Kidney (tissue), 14 donors: Measurements from ENCODE around the gene SUSD4. TPM values are rescaled to one million over a fixed set of nuclear protein-coding genes. Genes with fewer than 3 reads are reported as not detected.

Experiments
- DNase-seq, 5 donors: peaks; one replicate each; pipeline ENCODE4 v3.0.0-alpha.2; 2013 to 2020
- FAIRE-seq: peaks from 2 replicates; lab custom pipeline; 2012; peaks lifted over from hg19 to GRCh38; lab: Jason Lieb, UNC
- H3K27ac ChIP-seq, 2 donors: one replicate each; pipeline ENCODE4 v1.7.0; 2013; ENCODE audit warnings: low read depth in 2 of 2, low read length in 2 of 2, inconsistent platforms in 1 of 2
- H3K27me3 ChIP-seq: one replicate; pipeline ENCODE4 v1.7.1; 2013; ENCODE audit warnings: low read length, inconsistent platforms; ENCODE audit not compliant: control insufficient read depth, insufficient read depth
- H3K36me3 ChIP-seq, 3 donors: one replicate each; pipeline versions ENCODE4 v1.7.0 to v1.7.1; 2013; ENCODE audit warnings: low read length in 3 of 3, control low read depth in 1 of 3, inconsistent platforms in 1 of 3; ENCODE audit not compliant: insufficient read depth in 3 of 3, control insufficient read depth in 2 of 3
- H3K4me1 ChIP-seq, 3 donors: one replicate each; pipeline versions ENCODE4 v1.7.0 to v1.7.1; 2013; ENCODE audit warnings: low read length in 3 of 3, inconsistent platforms in 1 of 3, low read depth in 1 of 3; ENCODE audit not compliant: control insufficient read depth in 2 of 3, insufficient read depth in 2 of 3
- H3K4me3 ChIP-seq, 3 donors: one replicate each; pipeline versions ENCODE4 v1.7.0 to v1.8.1; 2013; ENCODE audit warnings: low read length in 3 of 3, control low read depth in 1 of 3, inconsistent platforms in 1 of 3
- H3K9ac ChIP-seq, 3 donors: one replicate each; pipeline versions ENCODE4 v1.7.0 to v1.7.1; 2013; ENCODE audit warnings: low read length in 3 of 3, control low read depth in 1 of 3, inconsistent platforms in 1 of 3
- H3K9me3 ChIP-seq, 3 donors: one replicate each; pipeline versions ENCODE4 v1.7.0 to v1.7.1; 2013; ENCODE audit warnings: low read length in 3 of 3, control low read depth in 1 of 3, inconsistent platforms in 1 of 3; ENCODE audit not compliant: control insufficient read depth in 2 of 3, insufficient read depth in 1 of 3
- intact Hi-C: fragments of 100-400 bp; cut with DNase I; formaldehyde crosslinking; loops from one replicate; pipeline ENCODE4 v1.11.1; 2022
- polyA plus RNA-seq: library from polyadenylated mRNA; stranded (reverse); fragments of 350-450 nt; fragmentation: Illumina TruSeq; extraction: RNeasy Lipid Tissue Mini Kit (QIAGEN cat#74804); gene quantifications from one replicate; pipeline ENCODE4 v1.2.3, GENCODE V29; 2014; ENCODE audit warnings: low read depth, low replicate concordance; ENCODE audit not compliant: insufficient read depth
- total RNA-seq: library from RNA; stranded (reverse); fragmentation: NEBNext Ultra II Directional; extraction: Animal tissue kit (Norgen Biotek cat#: 25700); gene quantifications from one replicate; pipeline ENCODE4 v1.2.1, GENCODE V29; 2021
- TF ChIP-seq, protein P1 (sequence below): IDR thresholded peaks from 3 replicates; pipeline ENCODE4 v1.5.1; 2012; ENCODE audit warnings: mild to moderate bottlenecking, moderate library complexity, borderline replicate concordance; ENCODE audit not compliant: insufficient read depth; ENCODE audit errors: extremely low read depth
- donor health status: control.
- donor health status: control.
- donor health status: control.
- donor health status: control.
- donor health status: control.
- donor health status: DM: yes; HTN: yes; CAD: no.
- donor health status: Normal renal cell carcinoma (clear cell type).

The SUSD4 gene
- total and polyA plus RNA-seq, 2 donors from 2014 or later = 14.0 to 23.7 TPM

GRCh38 chr1:223394242-223394641 is 30.3 kb upstream of the SUSD4 start:
- H3K4me3 ChIP-seq = no peak overlapping the region
- H3K36me3 ChIP-seq = no peaks in the 10 kb centered on the region
- no peaks in the 10 kb centered on the region for H3K4me1 ChIP-seq
- DNase-seq (no peak), FAIRE-seq (no peak)
- no peaks in the 10 kb centered on the region for H3K9me3 ChIP-seq
- H3K27ac ChIP-seq = no peak overlapping the region
- no peak overlapping the region for H3K9ac ChIP-seq
- intact Hi-C loops = no loop called here
- H3K27me3 ChIP-seq = no peaks in the 10 kb centered on the region
- TF ChIP-seq, protein P1, sequence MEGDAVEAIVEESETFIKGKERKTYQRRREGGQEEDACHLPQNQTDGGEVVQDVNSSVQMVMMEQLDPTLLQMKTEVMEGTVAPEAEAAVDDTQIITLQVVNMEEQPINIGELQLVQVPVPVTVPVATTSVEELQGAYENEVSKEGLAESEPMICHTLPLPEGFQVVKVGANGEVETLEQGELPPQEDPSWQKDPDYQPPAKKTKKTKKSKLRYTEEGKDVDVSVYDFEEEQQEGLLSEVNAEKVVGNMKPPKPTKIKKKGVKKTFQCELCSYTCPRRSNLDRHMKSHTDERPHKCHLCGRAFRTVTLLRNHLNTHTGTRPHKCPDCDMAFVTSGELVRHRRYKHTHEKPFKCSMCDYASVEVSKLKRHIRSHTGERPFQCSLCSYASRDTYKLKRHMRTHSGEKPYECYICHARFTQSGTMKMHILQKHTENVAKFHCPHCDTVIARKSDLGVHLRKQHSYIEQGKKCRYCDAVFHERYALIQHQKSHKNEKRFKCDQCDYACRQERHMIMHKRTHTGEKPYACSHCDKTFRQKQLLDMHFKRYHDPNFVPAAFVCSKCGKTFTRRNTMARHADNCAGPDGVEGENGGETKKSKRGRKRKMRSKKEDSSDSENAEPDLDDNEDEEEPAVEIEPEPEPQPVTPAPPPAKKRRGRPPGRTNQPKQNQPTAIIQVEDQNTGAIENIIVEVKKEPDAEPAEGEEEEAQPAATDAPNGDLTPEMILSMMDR = no peak

DNA sequence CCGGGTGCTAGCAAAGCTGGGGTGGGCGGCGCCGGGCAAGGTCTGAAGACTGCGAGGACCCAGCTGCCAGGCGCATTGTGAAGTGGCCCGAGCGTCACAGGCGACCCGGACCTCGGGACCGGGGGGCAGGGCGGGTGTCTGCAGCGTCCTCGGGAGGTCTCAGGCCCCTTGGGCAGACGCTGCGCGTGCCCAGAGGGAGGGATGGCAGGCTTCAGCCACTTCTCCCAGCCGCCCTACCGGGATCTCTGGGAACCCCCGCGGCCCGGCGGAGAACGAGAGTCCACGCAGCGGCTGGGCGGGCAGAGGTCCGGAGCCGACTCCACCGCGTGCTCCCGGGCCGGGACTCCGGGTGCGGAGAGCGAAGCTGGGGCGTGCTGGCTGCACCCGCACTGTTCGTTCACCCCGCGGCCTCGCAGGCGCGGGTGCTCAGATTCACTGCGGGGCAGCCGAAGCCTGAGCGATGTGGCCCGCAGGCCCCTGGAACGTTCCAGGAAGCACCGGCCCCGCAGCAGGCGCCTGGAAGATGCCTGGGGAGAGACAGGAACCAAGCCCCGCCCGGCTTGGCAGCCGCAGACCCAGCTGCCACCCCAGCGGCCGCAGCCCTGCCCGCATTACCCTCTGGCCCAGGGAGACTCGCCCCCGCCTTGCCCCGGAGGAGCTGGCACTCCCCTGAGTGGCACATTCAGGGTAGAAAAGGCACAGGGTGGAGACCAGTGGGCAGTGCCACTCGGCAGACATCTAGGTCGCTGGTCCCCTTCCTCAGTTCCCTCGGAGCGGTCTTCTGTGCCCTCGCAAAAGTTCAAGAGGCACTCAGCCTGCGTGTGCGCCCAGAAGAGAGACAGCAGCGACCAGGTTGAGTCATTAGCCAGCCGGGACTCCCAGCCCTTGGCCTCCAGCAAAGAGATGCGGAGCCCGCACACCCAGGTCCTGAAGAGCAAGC is 29.6 kb upstream of the SUSD4 start, which contains the start of gene CCDC185:
Gene CCDC185 (plus strand): TSS at position 141 of the 940 bp plus-strand sequence. CDS start 61 bp downstream, at position 202.
- FAIRE-seq (no peak), DNase-seq (peak in 4 of 5 donors; percentile 22 to 53 (median 32))
- H3K4me1 ChIP-seq = no peaks in the 10 kb centered on the region
- H3K9me3 ChIP-seq = no peaks in the 10 kb centered on the region
- no peaks in the 10 kb centered on the region for H3K36me3 ChIP-seq
- H3K27ac ChIP-seq = no peak within 1 kb of the TSS
- H3K9ac ChIP-seq = no peak within 1 kb of the TSS
- intact Hi-C loops = no loop called here
- TF ChIP-seq, protein P1 = no peak
- H3K4me3 ChIP-seq = no peak within 1 kb of the TSS
- no peaks in the 10 kb centered on the region for H3K27me3 ChIP-seq

GRCh38 chr1:223390618-223391017 is 26.6 kb upstream of the SUSD4 start:
- no peak for FAIRE-seq
- H3K27ac ChIP-seq = no peak overlapping the region
- H3K36me3 ChIP-seq = no peaks in the 10 kb centered on the region
- H3K27me3 ChIP-seq = no peaks in the 10 kb centered on the region
- no peaks in the 10 kb centered on the region for H3K9me3 ChIP-seq
- intact Hi-C loops = no loop called here
- TF ChIP-seq, protein P1 = no peak
- H3K4me3 ChIP-seq = no peak overlapping the region
- H3K4me1 ChIP-seq = no peaks in the 10 kb centered on the region
- H3K9ac ChIP-seq = no peak overlapping the region
- no peak for DNase-seq
